GM21717 (cell line): Measurements from ENCODE around the gene FAM131A.
A peak's percentile ranks its signal among the peaks of the same experiment; 100 is the strongest.

Experiments used
- ATAC-seq: cut with Tn5 transposase; IDR thresholded peaks from one replicate; pipeline ENCODE4 v1.9.1; 2021; ENCODE audit warnings: mild to moderate bottlenecking, moderate library complexity; ENCODE audit not compliant: unreplicated experiment

Gene FAM131A

GRCh38 chr3:184354754-184355153 is 17.4 kb downstream of the FAM131A start:
- no peak for ATAC-seq

- ATAC-seq = no peak
Measured at GRCh38 chr3:184355261-184356040, 18.1 kb downstream of the FAM131A start.

- no peak for ATAC-seq
Measured at GRCh38 chr3:184357248-184358123, 20.1 kb downstream of the FAM131A start.

- ATAC-seq = no peak
Measured at GRCh38 chr3:184358124-184358767, 20.8 kb downstream of the FAM131A start.

GRCh38 chr3:184358921-184359350 is 21.5 kb downstream of the FAM131A start:
- ATAC-seq = no peak

GRCh38 chr3:184359610-184360009 is 22.2 kb downstream of the FAM131A start:
- no peak for ATAC-seq

- no peak for ATAC-seq
Measured at GRCh38 chr3:184360070-184360928, 22.9 kb downstream of the FAM131A start.

GRCh38 chr3:184360929-184361531 is 23.6 kb downstream of the FAM131A start:
- no peak for ATAC-seq

- peak; percentile 37 for ATAC-seq
Measured at GRCh38 chr3:184361532-184361931, 24.1 kb downstream of the FAM131A start, which contains the start of the genes CLCN2 and POLR2H. Gene CLCN2 (minus strand): TSS chr3:184361605. CDS start chr3:184361479, 126 bp downstream. Gene POLR2H (plus strand): TSS chr3:184361710. CDS start chr3:184363493, 1,783 bp downstream.

- ATAC-seq = peak; percentile 4
Measured at GRCh38 chr3:184361932-184362667, 24.7 kb downstream of the FAM131A start.

GRCh38 chr3:184362668-184363546 is 25.5 kb downstream of the FAM131A start:
- ATAC-seq = peak; percentile 87

GRCh38 chr3:184366619-184367289 is 29.4 kb downstream of the FAM131A start:
- no peak for ATAC-seq

GRCh38 chr3:184368116-184368515 is 30.7 kb downstream of the FAM131A start:
- no peak for ATAC-seq

- no peak for ATAC-seq
Measured at GRCh38 chr3:184368586-184369183, 31.3 kb downstream of the FAM131A start.

GRCh38 chr3:184371570-184372018 is 34.2 kb downstream of the FAM131A start:
- no peak for ATAC-seq

GRCh38 chr3:184372296-184372821 is 35.0 kb downstream of the FAM131A start:
- no peak for ATAC-seq

- no peak for ATAC-seq
Measured at GRCh38 chr3:184372911-184373310, 35.5 kb downstream of the FAM131A start.
